ENCODE data around the gene GPHN. TPM values are rescaled to one million over a fixed set of nuclear protein-coding genes. Genes with fewer than 3 reads are reported as not detected.

Gene GPHN
- total RNA-seq, 2 donors from 2014 or later: 21.3 to 24.9 TPM

DNA sequence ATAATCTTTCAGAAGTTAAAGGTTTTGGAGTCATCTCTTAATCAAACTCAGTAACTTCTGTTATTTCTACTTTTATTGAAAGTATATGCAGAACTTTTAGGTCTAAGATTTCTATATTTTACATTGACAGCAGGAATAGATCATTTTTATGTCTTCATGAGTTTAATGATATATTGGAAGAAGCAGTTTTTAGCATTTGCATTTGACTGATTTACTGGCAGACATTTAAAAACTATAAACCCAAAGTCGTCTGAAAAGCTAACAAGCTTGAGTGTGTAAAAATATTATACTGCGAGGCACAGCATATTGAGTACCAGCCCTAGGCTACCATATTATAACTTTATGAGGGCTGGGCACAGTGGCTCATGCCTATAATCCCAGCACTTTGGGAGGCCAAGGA is 467.3 kb downstream of the GPHN start:
- intact Hi-C loops (cut with DNase I): no loop called here

DNA sequence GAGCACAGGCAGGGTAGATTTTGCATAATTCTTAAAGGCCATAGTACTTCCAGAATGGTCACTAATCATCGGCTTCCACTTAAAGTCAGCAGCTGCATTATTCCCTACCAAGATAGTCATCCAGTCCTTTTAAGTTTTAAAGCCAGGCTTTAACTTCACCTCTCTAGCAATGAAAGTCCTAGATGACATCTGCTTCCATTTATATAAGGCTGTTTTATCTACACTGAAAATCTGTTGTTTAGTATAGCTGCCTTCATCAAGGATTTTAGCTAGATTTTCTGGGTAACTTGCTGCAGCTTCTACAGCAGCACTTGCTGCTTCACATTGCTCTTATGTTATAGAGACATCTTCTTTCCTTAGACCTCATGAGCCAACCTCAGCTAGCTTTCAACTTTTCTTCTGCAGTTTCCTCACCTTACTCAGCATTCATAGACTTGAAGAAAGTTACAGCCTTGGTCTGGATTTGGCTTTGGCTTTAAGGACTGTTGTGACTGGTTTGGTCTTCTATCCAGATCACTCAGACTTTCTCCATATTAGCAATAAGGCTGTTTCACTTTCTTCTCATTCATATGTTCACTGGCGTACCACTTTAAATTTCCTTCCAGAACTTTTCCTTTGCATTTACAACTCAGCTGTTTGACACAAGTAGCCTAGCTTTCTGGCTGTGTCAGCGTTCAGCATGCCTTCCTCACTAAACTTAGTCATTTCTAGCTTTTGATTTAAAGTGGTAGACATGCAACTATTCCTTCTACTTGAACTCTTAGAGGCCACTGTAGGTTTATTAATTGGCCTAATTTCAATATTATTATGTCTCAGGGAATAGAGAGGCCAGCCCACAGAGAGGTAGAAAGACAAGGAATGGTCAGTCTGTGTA is 471.4 kb downstream of the GPHN start:
- DNase-seq (ENCODE audit: low spot score): no peak
- intact Hi-C loops (cut with DNase I): no loop called here

More for the DNA sequence above, 467.3 kb downstream of the GPHN start:
- DNase-seq (ENCODE audit: low spot score): no peak

DNA sequence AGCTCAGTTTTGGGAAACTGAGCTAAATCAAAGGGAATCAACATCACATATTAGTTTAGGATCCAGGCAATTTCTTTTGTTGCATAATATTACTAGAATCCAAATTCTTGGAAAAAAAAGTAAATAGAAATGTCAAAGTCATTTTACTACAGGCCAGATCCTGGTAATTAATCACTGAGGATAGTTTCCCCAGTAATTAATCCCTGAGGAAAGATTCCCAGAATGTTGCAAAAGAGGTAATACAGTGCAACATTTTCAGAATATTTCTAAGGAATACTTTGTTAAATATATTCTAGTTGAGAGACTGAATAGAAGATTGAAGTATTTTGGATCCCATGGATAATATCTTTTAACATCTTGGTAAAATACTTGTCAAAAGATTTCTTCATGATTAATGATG is 474.3 kb downstream of the GPHN start:
- intact Hi-C loops (cut with DNase I): no loop called here
- no peak for DNase-seq (ENCODE audit: low spot score)

DNA sequence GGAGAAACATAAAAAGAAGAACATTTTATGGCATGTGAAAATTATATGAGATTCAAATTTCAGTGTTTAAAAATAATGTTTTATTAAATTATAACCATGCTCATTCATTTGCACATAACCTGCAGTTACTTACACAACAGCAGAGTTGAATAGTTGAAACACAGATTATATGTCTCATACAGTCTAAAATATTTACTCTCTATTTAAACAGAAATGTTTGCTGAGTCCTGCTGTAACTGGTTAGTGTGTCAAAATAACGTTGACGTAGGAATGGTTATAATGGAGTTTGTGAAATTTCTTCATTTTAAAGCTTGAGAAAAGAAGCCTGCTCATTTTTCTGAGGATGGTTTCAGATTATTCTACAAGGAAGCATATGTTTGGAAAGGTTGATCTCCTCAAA is 484.8 kb downstream of the GPHN start:
- intact Hi-C loops (cut with DNase I): no loop called here
- DNase-seq (ENCODE audit: low spot score): no peak

- DNase-seq (ENCODE audit: low spot score): no peak
- intact Hi-C loops (cut with DNase I): no loop called here
These were observed 485.6 kb downstream of the GPHN start for GRCh38 chr14:66993512-66993911.

DNA sequence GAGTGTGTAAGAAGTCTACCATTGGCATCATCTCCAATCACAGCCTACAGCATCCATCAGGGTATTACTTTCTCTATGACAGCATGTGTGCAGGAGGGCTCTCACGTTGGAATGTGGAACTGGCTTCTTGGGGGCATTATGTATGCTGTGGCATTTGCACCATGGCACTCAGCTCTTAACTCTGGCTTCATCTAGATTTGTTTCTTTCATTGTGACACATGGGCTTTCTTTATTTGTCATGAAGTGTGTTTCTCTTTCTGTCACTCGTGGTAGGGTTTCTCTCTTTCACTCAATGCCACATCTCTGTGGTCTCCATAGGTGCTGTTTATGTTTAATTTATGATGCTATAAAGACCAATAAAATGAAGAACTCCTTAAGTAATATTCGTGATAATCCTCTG is 490.1 kb downstream of the GPHN start:
- no peak for DNase-seq (ENCODE audit: low spot score)
- intact Hi-C loops (cut with DNase I): no loop called here

- no peak for DNase-seq (ENCODE audit: low spot score)
- intact Hi-C loops (cut with DNase I): no loop called here
These were observed 492.0 kb downstream of the GPHN start for GRCh38 chr14:66999978-67000377.

DNA sequence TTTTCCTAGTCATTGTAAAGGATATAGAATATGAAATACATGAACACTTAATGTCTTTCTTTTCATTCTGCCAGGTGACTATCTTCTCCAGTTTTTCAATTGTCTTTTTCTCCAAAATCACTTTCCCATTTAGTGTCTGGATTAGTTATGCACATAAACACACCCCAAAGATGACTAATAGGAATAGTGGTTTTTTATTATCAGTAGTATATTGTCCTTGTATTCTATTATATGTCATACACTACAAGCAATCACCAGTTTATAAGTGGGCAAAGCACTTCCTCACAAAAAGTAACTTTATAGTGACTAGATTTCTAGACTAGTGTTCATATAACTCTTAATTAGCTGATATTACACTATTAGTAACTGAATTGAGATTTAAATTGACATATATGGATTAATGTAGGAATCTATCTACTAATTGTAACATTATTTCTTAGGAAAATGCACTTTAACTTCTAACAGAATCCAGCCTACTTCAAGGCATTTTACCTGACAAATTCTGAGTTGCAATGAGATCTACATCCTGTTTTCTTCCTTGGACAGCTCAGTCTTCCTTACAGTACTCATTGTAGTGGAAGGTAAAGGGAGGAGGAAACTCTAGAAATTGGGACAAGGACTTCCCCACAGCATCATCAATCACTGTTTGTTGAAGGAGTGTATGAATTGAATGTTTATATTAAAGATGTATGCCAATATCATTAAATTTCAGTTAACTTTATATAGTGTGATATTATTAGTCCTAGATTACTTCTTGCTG is 495.2 kb downstream of the GPHN start:
- intact Hi-C loops (cut with DNase I): no loop called here
- no peak for DNase-seq (ENCODE audit: low spot score)

DNA sequence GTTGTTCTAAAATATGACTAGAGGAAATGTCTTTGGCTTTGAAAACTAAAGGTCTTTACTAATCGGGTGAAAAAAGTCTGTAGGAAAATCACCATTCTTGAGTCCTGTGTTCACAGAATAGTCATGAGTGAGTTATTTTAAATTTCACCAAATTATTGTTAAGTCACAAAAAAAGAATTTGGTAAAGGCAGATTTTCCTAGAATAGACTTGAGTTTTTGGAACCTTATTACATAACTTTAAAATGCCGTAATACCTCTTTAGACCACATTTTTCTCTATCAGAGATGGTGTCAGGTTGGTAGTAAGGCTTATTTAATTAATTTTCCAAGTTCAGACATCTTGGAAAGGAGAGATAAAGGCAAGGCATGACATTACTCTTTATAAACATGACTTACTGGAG is 496.6 kb downstream of the GPHN start:
- intact Hi-C loops (cut with DNase I): no loop called here
- no peak for DNase-seq (ENCODE audit: low spot score)

DNA sequence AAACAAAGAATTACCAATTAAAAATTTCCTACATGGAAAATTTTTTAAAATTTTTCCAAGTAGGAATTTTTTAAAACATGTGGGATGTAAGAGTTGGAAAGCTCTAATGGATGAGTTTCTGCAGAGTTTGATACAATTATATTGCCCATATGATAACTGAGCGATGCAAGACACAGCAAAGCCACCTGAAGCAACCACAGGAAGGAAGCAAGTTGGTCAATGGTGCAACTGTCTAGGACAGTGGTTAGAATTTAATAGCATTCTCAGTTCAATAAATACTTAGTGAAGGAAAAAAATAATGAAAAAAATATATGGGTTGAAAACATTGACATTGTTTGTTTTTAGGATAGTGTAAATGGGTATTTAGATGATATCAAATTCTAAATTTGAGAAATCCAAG is 502.7 kb downstream of the GPHN start:
- no peak for DNase-seq (ENCODE audit: low spot score)
- intact Hi-C loops (cut with DNase I): no loop called here

DNA sequence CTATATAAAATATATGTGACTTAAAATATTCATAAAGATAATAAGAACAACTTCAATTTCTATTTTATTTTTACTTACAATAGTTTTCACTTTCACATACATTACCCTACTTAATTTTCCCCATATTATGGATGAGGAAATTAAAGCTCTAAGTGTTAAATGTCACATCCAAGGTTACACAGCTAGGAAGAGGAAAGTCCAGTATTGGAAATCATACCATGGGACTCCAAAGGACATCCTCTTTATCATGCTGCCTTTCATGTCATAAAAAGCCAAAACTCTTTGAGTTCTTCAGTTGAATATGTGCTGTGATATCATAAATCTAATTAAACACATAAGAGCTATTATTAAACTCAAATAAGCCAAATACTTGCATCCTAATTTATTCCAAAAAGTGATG is 508.9 kb downstream of the GPHN start:
- intact Hi-C loops (cut with DNase I): no loop called here

DNA sequence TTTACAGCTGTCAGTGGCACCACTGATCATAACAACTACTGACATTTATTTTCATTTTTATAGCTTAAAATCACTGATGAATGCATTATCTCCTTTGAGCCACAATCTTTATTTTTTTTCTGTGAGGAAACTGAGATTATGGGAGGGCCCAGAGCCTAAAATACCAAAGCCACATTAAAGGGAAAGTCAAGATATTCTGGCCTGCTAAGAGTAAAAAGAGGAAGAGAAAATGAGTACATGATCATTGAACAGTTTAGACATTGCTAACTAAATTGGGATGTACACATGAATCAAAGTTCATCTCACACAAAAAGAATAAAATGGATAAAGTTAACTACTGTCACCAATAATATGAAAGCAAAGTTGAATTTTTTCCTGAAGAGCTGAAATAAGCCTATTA is 510.8 kb downstream of the GPHN start:
- DNase-seq (ENCODE audit: low spot score): no peak
- intact Hi-C loops (cut with DNase I): no loop called here

More for the DNA sequence above, 508.9 kb downstream of the GPHN start:
- DNase-seq (ENCODE audit: low spot score): no peak

DNA sequence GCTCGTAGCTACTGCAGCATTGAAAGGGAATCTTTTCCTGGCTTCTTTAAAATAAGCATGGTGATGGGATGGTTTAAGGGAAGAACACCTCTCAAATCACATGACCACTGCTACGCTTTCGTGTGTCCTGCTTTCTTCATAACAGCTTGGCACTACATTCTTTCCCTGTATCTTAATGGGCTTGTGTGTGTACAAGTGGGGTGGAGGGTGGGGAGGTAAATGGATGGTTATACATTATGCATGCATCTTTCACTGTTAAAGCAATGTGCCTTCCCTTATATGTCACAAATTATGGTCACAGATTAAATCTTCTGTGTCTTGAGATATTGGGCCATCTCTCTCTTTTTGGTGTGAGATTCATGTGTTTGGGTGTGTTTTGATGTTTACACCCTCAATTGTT is 511.8 kb downstream of the GPHN start:
- DNase-seq (ENCODE audit: low spot score): no peak
- intact Hi-C loops (cut with DNase I): no loop called here

DNA sequence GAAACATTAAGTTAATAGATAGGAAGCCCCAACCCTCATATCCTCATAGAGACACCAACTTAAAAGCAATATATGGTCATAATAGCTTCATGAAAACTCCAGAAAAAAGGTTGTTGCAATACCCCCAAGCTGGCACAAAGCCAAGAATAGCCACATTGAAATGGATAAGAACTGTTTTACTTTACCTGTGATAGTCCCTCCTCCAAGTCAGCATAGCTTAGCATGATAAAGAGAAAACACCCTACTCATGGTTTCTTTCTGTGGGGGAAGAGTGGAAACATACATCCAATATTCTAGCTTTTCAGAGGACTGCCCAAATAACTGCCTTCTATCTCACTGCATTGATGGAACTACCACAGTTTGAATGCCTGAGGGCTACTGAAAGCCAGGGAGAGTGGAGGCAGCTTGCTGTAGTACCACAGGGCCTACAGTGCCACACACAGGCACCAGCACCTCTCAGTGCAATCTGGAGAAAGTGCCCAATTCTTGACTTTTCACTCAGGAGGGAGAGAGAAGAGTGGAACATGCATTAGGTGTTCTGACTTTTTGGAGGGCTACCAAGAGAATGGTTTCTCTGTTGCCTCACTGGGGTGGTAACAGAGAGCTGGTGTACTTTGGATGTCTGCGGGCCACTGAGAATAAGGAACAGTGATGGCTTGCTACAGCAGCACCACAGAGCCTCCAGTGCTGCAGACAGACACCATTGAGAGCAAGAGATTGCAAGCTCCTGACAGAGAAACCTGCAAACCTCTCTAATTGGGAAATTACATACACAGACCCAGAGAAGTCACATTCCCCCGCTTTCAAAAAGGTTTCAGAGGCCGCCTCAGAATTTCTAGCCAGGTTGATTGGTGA is 524.2 kb downstream of the GPHN start:
- DNase-seq (ENCODE audit: low spot score): no peak
- intact Hi-C loops (cut with DNase I): no loop called here

DNA sequence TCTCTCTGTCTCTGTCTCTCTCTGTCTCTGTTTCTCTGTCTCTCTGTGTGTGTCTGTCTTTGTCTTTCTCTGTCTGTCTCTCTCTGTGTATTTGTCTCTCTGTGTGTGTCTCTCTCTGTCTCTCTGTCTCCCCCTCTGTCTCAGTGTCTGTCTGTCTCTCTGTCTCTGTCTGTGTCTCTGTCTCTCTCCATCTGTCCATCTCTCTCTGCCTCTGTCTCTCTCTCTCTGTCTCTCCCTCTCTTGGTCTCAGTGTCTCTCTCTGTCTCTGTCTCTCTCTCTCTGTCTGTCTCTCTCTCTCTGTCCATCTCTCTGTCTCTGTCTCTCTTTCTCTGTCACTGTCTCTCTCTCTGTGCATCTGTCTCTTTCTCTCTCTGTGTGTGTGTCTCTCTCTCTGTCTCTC is 537.5 kb downstream of the GPHN start:
- intact Hi-C loops (cut with DNase I): loop anchor here in 1 of 2 donors (10.0 kb wide), 1 partner anchor 771 kb away; no protein-coding TSS in a partner anchor
- DNase-seq (ENCODE audit: low spot score): no peak

DNA sequence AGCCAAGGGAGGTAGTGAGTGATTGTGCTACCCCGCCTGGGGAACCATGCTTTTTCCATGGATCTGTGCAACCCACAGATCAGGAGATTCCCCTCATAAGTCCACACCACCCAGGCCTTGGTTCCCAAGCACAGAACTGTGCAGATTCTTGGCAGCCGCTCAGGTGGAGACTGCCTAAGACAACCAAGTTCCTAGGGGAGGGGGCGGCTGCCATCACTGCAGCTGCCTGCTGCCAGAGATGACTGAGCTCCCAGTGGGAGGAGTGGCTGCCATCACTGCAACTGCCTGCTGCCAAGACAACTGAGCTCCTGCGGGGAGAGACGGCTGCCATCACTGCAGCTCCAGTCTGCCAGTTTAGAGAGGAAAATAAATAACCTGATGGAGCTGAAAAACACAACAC is 542.9 kb downstream of the GPHN start:
- DNase-seq (ENCODE audit: low spot score): no peak
- intact Hi-C loops (cut with DNase I): no loop called here

DNA sequence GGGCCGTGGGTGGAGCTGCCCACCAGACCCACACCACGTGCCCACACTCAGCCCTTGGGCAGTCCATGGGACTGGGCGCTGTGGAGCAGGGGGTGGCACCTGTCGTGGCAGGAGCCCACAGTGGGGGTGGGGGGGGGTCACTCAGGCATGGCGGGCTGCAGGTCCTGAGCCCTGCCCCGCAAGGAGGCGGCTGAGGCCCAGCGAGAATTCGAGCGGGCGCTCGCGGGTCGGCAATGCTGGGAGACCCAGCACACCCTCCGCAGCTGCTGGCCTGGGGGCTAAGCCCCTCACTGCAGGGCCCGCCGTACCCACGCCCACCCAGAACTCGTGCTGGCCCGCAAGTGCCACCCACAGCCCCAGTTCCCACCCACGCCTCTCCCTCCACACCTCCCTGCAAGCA is 548.7 kb downstream of the GPHN start:
- DNase-seq (ENCODE audit: low spot score): no peak
- intact Hi-C loops (cut with DNase I): no loop called here

DNA sequence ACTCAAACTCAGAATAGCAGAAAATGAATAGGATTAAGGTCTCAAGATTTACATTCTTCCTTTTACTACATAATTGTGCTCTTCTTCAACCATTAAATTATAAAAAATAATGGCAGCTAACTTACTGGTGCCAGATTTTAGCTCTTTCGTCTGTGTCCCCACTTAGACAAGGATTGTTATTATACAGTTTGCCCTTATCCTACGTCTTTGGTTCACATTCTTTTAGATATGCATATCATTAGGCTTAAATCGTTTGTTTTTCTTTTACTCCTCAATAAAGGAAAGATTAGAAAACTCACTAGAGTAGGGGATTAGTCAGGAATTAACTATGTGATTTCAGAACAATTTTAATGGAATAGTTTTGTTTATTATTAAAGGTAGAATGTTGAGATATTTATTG is 551.6 kb downstream of the GPHN start:
- DNase-seq (ENCODE audit: low spot score): no peak
- intact Hi-C loops (cut with DNase I): no loop called here

DNA sequence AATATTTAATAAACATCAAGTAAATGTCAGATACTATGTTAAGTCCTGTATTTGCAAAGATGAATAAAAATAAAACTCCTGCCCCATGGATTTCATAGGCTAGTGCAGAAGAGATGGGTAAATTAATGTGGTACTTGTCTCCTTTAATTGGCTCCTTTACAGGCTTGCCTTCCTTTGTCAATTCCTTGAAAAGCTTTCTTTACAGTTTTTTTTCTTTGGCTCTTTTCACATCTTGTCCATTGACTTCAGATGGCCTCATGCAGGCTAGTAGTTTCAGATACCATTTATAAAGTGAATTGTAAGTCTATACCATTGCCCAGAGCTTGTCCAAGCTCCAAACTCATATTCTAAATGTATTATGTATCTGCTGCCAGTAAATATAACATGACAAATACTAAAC is 552.6 kb downstream of the GPHN start:
- intact Hi-C loops (cut with DNase I): no loop called here
- no peak for DNase-seq (ENCODE audit: low spot score)
